Fibroblast of skin of right biceps (primary cell): Measurements from ENCODE around the gene OLIG1.

Experiments used
- DNase-seq: peaks from one replicate; pipeline ENCODE4 v3.0.0-alpha.2; 2013

OLIG1 gene

DNA sequence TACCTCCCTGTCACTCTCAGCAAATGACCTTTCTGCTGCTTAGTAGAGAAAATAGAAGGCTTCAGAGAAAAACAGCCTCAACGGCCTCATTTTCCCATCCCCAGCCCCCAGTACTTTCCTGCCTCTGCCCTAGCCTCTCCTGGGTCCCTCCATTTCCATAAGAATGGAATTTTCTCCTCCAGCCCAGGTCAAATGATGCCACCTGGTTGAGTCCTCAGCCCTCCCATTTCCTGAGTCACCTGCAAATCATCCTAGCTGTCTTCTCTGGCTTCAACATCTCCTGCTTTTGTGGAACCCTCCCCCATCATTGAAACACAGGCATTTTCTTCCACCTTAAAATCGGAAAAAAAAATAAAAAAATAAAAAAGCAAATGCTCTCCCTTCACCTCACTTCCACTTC is 35.1 kb downstream of the OLIG1 start:
- no peak for DNase-seq

- DNase-seq: no peak
These were observed 38.3 kb downstream of the OLIG1 start for GRCh38 chr21:33108228-33108627.

DNA sequence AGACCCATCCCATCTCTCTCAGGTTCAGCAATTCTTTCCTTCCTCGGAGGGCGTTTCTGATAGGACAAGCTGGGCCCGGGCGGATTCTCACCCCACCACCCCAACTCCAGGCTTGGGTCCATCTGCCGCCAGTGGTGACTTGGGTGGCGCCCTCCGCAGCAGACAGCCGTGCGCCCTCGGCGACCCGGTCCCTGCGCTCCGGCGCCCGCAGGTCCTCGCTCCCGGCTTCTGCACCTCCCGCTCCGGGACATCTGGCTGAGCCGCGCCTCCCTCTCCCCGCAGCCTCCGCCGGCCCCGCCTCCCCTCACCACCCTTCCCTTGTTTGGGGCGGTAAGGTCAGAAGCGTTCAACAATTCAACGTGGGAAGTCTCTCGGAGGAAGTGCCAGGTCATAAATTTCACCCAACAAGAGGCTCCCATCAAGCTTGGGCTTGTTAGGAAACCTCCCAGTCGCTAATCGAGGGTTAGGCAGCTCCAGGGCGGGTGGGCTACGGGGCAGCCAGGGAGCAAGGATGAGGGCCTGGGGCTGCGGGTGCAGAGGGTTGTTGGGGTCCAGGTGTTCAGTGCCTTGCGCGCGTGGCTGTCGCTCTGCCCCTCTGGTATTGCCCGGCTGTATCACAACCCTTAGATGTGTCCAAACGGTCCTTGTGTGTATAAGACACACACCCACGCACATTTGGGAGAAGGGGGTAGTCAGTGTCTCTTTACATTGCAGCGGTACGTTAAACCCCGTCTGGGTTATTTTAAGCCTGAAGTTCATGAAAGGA is 39.8 kb downstream of the OLIG1 start:
- DNase-seq: no peak

GRCh38 chr21:33110340-33110715 is 40.4 kb downstream of the OLIG1 start:
- no peak for DNase-seq

DNA sequence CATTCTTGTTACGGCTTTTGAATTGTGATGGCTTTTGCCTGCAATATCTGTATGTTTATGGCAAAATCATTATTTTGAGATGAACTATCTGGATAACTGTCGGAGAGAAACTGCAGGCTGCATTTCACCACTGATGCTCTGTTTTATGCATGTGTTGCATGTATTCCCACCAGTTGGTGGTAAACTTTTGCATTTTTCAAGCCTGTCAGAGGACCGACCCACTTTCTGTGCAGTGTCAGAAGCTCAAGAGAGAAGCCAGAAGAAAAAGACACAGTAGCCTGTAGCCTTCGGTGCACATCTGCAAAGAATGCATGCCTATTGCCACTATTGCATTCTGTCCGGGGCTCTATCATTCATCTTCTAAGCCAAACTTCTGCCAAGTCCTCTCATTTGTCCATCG is 41.6 kb downstream of the OLIG1 start:
- no peak for DNase-seq

GRCh38 chr21:33112151-33112550 is 42.2 kb downstream of the OLIG1 start:
- DNase-seq: no peak

DNA sequence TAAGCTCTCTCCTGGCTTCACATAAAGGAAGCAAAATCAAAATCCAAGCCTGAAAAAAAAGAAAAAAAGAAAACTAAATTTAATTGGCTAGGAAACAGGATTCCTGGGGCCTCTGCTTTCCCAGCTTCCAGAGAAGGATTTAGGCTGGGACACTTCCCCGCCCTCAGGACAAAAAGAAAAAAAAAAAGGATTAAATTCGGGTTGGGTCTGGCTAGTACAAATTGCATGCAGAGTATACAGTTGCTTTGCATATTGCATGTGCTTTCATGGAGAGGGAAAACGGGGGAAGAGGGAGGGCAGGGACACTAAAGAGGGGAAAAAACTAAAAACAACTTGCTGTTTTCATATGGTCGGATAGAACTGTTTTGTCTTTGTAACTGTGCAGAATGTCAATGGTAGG is 42.7 kb downstream of the OLIG1 start:
- no peak for DNase-seq

DNA sequence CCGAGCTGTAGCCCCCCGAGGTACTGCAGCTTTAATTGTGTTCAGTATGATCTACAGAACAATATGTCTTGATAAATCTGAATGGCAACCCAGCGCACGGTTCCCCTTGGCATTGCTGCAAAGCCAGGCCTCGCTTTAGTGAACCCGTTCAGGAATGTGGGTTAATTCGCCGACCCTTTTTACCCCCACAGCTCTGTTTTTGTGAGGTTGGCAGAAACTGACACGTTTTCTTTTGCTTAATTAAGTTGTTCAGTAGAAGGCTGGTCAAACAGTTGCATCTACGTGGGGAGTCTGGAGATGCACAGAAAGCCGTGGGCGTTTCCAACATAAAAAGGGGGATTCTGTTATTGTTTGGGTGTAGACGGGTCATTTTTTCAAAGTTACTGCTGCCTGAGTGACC is 43.2 kb downstream of the OLIG1 start:
- no peak for DNase-seq

GRCh38 chr21:33114276-33114675 is 44.3 kb downstream of the OLIG1 start:
- DNase-seq: no peak

DNA sequence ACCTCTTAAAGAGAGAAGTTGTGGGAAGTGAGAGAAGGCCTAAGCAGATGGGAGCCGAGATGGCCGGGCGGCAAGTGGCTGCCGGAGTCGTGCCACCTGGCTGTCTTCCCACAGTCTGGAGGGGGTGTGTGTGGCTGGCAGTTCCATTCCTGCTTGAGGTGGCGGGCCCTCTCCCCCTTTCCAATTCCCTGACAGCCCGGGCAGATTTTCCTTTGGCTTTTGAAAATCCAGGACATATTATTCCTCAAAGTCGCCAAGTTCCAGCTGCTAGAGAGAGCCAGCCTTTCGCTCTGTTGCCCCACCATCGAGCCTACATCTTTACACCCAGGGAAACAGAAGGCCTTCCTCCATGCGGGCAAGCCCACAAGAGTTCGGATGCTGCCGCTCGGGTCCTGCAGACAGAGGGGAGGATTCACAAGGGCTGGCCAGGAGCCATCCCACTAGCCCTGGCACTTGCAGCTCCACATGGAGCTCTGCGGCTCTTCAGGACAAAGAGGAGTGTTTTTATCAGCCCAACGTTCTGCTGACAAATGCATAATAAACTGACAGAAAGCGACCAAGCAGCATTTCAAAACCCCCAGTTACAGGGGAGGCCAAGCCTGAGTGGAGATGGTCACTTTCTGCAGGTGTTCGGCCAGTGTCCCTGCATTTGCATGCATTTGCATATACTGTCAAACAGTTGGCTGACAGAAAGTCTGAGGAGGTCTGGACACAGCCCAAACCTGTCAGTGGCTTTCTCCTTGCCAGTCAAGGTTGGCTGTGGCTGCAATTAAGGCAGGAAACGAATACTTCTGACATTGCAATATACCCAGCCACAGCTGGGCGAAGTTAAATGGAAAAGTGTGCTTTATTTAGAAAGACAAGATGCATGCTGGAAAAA is 45.9 kb downstream of the OLIG1 start:
- DNase-seq: no peak

- DNase-seq: no peak
These were observed 46.7 kb downstream of the OLIG1 start for GRCh38 chr21:33116676-33117075.

GRCh38 chr21:33117101-33117888 is 47.4 kb downstream of the OLIG1 start:
- no peak for DNase-seq
